GM12873 (cell line): ENCODE measurements around the gene PHF2.

Experiments used
- TF ChIP-seq, protein P1 (sequence below): IDR thresholded peaks from 2 replicates; pipeline ENCODE4 v1.5.1; 2012; ENCODE audit warnings: low read depth, mild to moderate bottlenecking, moderate library complexity, low read length, control low read depth; ENCODE audit not compliant: insufficient read depth; ENCODE audit errors: missing control alignments

Gene PHF2

DNA sequence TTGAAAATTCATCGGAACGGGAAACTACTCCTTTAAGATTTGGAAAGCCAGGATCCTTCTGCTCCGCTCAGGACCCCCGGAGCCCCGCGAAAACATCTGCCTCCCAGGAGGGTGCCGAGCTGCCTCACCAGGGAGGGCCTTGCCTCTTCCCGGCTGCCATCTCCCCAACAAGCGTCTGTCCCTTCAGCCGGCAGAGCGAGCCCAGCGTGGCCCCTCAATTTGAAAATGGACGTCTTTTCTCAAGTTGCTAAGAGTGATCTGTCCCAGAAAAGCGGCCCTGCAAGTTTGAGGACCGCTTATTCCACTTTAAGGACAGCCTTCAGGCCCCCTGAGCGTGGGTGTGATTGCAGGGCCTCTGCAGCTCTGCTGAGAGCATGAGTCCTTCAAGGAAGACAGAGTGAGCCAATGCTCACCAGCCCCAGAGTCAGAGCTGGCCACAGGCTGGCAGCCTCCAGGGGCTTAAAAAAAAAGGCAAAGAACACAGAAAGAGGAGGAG is 101.3 kb downstream of the PHF2 start:
- TF ChIP-seq, protein P1, sequence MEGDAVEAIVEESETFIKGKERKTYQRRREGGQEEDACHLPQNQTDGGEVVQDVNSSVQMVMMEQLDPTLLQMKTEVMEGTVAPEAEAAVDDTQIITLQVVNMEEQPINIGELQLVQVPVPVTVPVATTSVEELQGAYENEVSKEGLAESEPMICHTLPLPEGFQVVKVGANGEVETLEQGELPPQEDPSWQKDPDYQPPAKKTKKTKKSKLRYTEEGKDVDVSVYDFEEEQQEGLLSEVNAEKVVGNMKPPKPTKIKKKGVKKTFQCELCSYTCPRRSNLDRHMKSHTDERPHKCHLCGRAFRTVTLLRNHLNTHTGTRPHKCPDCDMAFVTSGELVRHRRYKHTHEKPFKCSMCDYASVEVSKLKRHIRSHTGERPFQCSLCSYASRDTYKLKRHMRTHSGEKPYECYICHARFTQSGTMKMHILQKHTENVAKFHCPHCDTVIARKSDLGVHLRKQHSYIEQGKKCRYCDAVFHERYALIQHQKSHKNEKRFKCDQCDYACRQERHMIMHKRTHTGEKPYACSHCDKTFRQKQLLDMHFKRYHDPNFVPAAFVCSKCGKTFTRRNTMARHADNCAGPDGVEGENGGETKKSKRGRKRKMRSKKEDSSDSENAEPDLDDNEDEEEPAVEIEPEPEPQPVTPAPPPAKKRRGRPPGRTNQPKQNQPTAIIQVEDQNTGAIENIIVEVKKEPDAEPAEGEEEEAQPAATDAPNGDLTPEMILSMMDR, result no peak

DNA sequence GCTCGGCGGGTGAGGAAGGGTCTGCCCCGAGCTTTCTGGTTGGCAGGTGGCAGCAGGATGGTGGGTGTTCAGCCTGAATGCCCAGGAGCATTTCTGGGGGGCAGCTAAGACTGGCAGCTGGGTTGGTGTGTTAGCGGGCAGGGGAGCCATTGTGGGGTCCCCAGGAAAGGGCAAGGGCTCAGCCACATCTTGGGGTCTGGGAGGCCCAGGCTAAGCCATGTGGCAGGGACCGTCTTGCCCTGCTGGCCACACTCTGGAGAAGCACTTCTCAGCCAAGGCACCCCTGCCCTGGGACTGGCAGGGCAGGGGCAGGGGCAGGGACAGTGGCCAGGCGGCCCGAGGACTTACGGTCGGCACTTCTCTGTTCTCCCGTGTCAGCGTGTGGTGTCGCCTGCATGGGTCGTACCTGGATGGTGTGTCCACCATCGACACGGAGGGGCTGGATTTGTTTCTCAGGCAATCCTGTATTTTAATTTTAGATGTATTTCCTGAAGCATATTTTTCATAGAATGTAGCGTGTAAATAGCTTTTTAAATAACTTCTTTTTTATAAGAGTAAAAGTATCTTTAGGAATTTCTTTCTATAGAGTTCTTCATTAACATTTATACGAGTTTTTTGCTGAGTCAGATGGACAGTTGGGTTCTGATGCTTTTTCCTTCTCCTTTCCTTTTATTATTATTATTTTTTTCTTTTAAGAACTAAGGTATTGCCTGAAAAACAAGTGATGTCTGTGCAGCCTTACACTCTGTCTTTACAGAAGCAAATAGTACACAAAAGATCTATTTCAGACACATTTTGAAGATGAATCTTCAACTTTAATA is 102.0 kb downstream of the PHF2 start:
- TF ChIP-seq, protein P1, result no peak

DNA sequence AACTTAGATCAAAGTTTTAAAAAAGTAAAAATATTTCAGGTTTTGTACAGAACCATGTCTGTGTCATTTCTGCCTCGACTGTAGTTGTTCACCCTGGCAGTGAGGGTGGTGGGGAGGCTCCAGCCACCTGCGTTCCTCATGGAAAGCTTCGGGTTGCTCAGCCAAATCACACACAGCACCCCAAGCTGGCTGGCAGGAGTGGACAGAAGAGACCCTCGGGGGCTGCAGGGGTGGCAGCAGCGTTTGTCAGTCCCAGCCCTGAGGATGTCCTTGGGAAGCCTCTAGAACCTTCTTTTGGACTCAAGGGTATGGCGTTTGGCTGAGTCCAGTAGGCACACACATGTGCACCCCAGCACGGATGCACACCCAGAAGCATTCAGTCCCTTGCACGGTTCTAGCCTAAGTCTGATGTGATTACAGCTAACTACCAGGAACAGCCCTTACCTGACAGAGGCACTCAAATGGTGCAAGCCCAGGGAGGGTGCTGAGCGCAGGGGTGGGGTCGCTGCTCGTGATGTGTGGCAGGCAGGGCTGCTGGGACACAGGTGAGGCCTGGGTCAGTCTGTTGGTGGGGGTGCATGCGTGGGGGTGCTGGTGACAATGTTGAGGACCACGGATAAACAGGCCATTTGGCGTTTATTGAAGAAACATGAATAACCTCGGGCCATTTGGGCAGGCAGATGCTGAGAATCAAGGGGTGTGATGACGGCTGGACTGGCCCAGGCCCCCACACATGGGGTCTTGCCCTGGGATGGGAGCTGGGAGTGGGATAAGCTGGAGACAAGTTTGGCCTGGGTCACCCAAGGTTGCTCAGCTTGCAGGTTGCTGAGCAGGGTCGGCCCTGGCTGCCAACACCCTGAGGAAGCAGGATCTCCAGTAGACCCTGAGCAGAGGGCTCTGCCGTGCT is 103.4 kb downstream of the PHF2 start:
- TF ChIP-seq, protein P1, result no peak

DNA sequence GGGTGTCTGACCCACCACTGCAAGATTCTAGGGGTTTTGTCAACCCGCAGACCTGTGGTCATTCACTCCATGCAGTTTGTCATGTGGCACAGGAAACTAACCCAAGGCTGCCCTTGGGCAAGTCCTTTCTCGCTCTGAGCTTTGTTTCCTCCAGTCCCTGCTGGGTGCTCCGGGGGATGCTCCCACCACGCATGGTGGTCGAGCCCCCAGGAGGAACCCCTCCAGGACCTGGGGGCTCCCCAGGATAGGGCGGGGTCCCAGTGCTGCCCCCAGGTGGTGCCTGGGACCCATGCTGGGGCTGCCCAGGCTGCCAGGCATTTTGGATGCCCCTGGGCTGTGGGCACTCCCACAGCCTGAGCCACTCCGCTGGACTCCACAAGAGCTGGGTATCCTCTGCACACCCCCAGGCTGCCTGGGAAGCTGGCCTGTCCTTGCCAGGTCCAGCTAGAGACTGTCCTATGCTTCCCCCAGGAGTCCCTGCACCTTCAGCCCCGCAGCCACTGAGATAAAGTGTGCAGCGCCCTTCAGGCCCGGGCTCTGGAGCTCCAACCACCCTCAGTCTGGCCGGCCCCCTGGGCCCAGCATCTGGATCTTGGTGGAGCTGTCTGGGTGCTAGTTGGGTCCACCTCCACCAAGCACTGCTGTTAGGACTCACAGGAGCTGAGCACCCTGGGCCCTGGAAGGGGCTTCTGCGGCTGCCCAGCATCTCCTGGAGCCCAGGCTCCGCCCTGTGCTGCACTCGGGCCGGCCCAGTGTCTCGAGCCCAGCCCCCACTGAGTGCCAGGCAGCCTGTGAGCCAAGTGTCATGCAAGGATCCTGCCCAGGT is 104.3 kb downstream of the PHF2 start:
- TF ChIP-seq, protein P1, result peak; percentile 9

DNA sequence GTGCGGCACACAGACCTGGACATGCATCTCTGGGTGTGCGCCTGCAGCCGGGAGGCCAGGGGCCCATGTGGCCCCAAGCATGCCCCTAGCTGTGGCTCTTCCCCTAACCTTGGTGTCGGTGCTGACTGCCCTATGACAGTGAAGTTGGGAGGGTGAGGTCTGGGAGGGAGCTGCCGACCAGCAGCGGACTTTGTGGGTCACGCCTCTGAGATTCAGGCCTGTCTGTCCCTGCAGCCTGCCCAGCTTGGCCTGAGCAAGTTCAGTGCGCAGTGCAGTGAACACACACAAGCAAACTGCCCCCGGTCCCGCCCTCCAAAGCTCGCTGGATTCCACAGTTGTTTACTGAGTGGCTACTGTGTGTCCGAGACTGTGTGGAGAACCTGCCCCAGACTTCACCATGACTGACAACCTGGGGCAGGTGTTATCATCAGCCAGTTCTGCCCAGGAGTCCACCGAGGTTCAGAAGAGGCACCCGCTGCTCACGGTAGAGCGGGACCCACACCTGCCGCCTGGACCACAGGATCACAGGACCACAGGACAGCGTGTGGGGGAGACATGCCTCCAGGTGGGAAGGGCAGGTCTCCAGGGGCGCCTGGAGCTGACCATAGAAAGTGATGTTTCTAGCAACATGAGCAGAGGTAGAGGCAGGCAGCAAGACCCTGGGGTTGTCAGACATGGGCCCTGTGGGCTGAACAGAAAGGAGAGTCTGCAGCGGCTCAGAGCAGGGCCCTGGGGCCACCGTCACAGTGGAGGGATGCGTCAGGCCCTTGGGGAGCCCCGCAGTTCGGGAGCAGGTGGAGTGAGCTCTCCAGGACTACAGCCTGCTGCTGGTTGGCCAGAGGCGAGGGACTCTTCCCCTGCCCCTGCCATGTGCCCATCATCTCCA is 105.1 kb downstream of the PHF2 start:
- TF ChIP-seq, protein P1, result no peak

DNA sequence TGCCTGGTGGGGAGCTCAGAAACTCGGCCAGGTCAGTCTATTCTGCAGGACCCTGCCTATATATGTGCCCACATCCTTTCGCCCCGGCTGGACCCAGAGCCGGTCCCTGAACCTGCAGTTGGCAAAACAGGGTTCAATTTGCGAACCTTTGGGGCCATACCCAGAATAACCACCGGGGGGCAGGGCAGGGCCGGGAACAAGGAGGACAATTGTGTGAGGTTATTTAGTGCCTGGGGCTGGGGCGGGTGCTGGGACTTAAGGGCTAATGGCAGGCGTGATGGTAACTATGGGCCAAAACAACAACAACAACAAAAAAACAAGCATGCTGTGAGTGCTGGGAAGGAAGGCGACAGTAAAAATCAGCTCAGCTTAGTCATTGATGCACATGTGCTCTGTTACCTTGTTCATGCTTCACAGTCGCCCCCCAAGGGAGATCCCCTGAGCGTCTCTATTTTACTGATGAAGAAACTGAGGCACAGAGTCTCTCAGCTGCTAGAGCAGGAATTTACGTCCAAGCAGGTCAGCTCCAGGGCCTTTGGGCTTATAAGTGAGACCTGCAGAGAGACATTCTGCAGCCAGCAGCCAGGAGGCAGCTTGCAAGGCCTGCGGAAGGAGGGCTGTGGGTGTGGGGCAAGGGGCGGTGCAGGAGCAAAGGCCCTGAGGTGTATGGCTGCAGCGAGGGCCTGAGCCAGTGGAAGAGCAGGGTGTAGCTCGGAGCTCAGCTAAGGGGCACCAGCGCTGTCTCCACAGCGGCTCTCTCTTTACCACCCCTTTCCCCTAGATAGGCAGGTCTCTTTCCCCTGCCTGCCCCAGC is 106.0 kb downstream of the PHF2 start:
- TF ChIP-seq, protein P1, result peak; percentile 68
